ENCODE results near the gene VEGFC.

Gene VEGFC

GRCh38 chr4:176834531-176834930, 41.8 kb upstream of the VEGFC start:
- TF ChIP-seq, protein P1, sequence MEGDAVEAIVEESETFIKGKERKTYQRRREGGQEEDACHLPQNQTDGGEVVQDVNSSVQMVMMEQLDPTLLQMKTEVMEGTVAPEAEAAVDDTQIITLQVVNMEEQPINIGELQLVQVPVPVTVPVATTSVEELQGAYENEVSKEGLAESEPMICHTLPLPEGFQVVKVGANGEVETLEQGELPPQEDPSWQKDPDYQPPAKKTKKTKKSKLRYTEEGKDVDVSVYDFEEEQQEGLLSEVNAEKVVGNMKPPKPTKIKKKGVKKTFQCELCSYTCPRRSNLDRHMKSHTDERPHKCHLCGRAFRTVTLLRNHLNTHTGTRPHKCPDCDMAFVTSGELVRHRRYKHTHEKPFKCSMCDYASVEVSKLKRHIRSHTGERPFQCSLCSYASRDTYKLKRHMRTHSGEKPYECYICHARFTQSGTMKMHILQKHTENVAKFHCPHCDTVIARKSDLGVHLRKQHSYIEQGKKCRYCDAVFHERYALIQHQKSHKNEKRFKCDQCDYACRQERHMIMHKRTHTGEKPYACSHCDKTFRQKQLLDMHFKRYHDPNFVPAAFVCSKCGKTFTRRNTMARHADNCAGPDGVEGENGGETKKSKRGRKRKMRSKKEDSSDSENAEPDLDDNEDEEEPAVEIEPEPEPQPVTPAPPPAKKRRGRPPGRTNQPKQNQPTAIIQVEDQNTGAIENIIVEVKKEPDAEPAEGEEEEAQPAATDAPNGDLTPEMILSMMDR (IDR thresholded peaks at IDR 0.05; ENCODE audit: low read length, missing control alignments) = no peak
- H3K4me3 ChIP-seq (replicated peaks; ENCODE audit: low read depth, low read length) = no peak overlapping the region
- DNase-seq (ENCODE audit: low read depth) = peak; percentile 38

- no peak for DNase-seq (ENCODE audit: low read depth)
- no peak overlapping the region for H3K4me3 ChIP-seq (replicated peaks; ENCODE audit: low read depth, low read length)
- TF ChIP-seq, protein P1 (IDR thresholded peaks at IDR 0.05; ENCODE audit: low read length, missing control alignments) = no peak
Observed at GRCh38 chr4:176833400-176834175, 40.9 kb upstream of the VEGFC start.

DNA sequence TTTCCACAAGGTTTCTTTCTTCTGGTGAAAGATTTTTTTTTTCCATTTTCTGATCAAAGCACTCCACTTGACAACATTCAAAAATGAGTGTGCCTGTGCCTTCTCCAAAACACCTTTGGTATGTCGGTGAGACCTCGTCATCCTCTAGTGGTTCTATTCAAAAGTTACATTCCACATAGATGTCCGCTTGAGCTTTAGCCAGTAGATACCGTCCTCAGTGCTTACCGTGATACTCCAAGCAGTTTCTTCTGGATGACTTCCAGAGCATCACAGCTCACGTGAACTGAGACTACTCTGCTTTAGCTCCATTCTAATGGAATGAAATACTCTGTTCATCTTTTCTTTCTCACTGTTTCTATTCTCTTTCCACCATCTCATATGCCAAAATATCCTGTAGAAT, 38.2 kb upstream of the VEGFC start:
- TF ChIP-seq, protein P1 (IDR thresholded peaks at IDR 0.05; ENCODE audit: low read length, missing control alignments) = no peak

DNA sequence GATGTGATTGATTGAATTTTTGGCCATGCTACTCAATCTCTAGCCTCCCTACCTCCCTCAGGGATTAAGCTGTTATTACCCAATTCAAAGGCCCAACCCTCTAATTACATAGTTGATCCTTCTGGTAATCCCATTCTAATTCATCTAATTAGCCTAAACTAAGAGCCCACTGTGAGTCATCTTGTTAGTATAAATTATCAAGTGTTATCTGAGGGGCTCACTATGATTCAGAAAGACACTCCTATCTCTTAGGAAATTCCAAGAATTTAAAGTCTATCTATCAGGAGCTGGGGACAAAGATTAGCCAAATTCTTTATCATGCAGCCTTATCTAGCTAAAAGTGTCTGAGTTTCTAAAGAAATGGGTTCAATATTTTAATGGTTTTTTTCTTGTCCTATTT, 32.9 kb upstream of the VEGFC start:
- DNase-seq (ENCODE audit: low read depth) = no peak
- TF ChIP-seq, protein P1 (IDR thresholded peaks at IDR 0.05; ENCODE audit: low read length, missing control alignments) = no peak
- no peak overlapping the region for H3K4me3 ChIP-seq (replicated peaks; ENCODE audit: low read depth, low read length)

More for the DNA sequence above, 38.2 kb upstream of the VEGFC start:
- DNase-seq (ENCODE audit: low read depth) = no peak
- no peak overlapping the region for H3K4me3 ChIP-seq (replicated peaks; ENCODE audit: low read depth, low read length)

- TF ChIP-seq, protein P1 (IDR thresholded peaks at IDR 0.05; ENCODE audit: low read length, missing control alignments) = no peak
- DNase-seq (ENCODE audit: low read depth) = no peak
- no peak overlapping the region for H3K4me3 ChIP-seq (replicated peaks; ENCODE audit: low read depth, low read length)
Observed at GRCh38 chr4:176824645-176825366, 32.1 kb upstream of the VEGFC start.

- DNase-seq (ENCODE audit: low read depth) = no peak
- TF ChIP-seq, protein P1 (IDR thresholded peaks at IDR 0.05; ENCODE audit: low read length, missing control alignments) = no peak
- H3K4me3 ChIP-seq (replicated peaks; ENCODE audit: low read depth, low read length) = no peak overlapping the region
Observed at GRCh38 chr4:176818531-176818930, 25.8 kb upstream of the VEGFC start.
